Measurements from ENCODE around the gene C1orf52.
A peak's percentile ranks its signal among the peaks of the same experiment; 100 is the strongest.

Gene C1orf52

GRCh38 chr1:85259118-85259911 is at the start of gene C1orf52:
TSS of gene C1orf52 (minus strand) at chr1:85259662. CDS start at chr1:85259633, 29 bp downstream.
- peak; percentile 68 to 81 for DNase-seq

DNA sequence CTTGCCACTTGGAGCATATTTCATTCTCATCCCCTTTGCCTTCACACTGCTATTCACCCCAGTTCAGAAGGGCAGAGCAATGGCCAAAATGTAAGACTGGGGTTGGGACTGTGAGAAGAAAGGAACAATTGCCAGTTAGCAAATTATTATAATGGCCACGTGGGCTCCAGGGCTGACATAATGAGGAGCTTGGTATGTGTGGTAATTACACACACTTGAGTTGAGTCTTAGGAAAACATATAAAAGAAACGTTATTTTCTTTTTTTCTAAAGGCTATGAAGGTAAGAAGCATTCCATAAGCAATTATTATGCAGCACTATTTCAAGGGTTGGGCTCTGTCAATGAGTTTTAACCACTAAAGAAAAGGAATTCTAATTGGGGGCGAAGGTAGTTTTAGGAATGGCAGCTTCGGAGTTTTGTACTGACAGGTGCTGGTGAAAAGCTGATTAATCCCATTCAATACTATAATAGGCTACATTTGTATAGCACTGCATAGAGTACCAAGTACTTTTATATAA is 49.4 kb upstream of the C1orf52 start:
- no peak for DNase-seq

DNA sequence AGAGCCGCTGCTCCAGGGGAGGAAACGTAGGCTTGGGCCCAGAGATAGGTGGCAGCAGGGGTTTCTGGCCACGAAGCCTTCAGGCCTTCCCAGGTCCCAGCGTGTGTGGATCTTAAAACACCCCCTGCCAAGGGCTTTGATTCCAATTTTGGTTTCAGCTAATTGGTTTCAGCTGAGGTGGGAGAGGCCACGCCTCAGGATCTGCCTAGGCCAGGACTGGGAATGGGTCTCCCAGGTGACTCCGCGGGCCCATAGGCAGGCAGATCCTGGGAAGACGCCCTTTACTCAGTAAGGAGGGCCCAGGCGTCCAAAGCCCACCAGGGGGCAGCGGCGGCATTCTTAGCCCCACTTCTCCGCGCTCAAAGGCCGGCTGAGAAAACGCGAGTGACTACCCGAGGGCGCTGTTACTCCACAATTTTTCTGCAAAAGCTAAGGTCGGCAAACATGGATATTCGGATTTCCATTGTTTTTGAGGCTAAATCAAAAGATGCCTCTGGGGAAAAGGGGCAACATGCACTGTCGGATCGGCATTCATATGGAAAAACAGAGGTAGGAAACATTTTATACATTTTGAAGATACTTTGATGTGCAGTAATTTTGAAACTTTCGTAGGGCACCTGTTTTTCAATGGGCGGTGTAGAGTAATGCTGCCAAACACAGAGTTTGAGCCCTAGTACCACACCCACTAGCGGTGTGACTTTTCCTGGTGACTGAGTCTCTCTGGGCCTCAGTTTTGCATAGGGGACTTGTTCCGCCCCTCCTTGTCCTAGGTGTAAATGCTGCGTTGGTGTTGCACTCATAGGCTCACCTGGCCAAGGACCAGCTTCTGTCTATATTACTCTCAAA is 48.7 kb upstream of the C1orf52 start:
- DNase-seq = peak; percentile 18 to 60

GRCh38 chr1:85306236-85306635 is 46.8 kb upstream of the C1orf52 start:
- no peak for DNase-seq

GRCh38 chr1:85303440-85304162 is 44.1 kb upstream of the C1orf52 start:
- no peak for DNase-seq

- no peak for DNase-seq
These were observed 40.7 kb upstream of the C1orf52 start for GRCh38 chr1:85300140-85300539.

GRCh38 chr1:85297855-85298629 is 38.6 kb upstream of the C1orf52 start:
- peak; percentile 50 to 90 for DNase-seq

GRCh38 chr1:85297538-85297854 is 38.0 kb upstream of the C1orf52 start:
- no peak for DNase-seq

GRCh38 chr1:85296980-85297379 is 37.5 kb upstream of the C1orf52 start:
- no peak for DNase-seq

DNA sequence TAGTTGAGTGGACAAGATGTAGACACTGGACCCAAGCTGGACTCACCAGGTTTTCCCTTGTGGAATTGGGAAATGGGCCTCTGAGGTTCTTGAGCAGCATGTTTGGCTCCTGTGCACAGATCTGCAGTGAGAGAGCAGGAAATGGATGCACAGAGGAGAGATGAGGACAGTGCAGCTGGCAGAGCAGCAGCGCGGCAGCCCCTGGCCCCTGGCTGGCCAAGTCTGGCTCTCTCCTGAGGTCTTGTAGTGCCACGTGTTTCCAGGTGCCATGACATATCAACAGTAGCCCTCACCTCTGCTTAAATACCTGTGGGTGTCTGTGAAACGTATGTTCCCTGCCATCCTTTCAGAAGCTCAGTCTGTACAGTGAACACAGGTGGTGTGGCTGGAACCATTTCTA is 36.2 kb upstream of the C1orf52 start:
- DNase-seq = no peak

DNA sequence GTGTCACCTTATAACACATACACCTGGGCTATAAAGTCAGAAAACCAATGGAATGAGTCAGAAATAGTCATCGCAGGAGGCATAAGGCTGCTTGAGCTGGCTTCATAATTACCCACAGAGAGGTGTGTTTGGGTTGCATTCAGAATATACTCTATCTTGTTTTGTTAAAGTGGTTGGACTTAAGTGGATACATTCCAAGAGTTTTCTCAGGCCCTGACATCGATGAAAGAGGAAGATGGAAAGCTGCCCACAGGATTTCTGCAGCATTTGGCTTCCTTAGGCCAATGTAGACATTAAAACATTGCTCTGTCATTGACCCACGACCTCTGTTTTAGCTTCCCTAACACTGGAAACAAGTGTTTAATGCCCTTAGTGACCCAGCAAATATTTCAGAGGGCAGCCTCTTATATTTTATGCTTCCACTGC is 35.6 kb upstream of the C1orf52 start:
- no peak for DNase-seq

DNA sequence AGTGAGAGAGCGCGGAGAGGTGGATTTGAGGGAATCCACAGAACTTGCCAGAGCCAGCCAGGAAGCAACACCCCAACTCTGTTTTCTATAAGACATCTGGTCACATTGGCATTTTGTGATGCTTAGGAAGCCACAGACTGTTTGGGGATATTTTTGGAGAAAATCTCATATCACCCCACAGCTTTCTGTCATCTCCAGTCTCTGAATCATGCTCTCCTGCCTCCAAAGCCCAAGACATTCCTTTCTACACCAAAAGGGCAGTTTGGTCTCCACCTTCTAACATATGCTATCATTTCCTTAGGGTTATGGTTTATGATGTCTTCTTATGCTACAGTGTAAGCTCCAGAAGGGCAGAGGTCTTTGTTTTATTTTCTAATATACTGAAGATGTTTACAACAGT is 31.4 kb upstream of the C1orf52 start:
- no peak for DNase-seq

DNA sequence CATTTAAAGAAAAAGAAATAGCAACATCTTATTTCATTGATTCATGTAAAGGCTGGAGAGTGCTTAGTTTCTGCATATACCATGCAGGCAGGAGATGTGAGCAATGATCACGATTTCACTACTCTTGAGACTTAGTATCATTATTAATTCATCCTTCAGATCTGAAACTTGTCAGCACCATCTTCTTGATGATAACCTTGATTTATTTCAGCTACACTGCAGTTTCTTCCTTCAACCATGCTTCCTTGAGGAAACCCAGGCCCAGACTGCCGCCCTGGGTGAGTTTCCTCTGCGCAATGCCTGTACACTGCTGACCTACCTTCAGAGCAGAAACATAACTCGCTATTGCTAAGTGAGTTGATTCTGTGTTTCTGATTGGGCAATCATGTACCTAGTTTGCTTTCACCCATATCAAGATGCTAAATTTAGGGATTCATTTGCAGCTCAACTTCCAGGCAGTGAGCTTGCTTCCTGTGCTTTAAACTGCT is 30.4 kb upstream of the C1orf52 start:
- DNase-seq = no peak

DNA sequence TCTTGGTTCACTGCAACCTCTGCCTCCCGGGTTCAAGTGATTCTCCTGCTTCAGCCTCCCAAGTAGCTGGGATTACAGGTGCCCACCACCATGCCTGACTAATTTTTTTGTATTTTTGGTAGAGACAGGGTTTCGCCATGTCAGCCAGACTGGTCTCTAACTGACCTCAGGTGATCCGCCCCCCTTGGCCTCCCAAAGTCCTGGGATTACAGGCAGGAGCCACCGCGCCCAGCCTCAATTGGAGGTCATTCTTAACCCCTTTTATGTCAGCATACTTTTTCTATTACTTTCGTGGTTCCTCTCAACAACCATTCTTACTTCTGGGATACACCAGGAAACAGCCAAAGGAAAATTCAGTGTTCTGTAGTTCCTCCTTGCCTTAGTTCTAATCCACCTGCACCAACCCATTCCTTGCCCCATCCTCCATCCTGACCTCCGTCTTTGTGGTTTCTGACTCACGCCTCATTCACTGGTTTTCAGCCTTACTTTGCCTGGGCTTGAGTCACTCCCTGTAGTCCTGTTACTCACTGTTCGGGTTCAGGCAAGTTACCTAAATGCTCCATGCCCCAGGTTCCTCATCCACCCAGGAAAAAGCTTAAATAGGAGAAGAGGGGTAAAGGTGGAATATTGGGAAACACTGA is 29.9 kb upstream of the C1orf52 start:
- DNase-seq = peak; percentile 55 to 89

DNA sequence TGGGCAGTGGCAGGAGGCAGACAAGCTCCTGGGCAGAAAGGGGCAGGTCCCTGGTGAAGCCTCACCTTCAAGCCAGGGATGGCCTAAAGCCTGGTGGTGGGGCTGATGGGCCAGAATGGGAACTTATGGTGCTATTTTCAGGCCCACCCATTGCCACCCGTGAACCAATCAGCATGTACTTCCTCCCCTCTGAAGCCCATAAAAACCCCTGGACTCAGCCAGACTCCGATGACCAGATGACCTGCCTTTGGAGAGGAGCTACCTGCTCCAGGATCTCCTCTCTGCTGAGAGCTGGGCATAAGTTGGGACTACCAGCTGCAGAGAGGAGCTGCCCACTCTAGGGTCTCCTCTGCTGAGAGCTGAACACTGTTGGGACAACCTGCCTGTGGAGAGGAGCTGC is 24.7 kb upstream of the C1orf52 start:
- DNase-seq = no peak

- no peak for DNase-seq
These were observed 24.2 kb upstream of the C1orf52 start for GRCh38 chr1:85283475-85284199.

- DNase-seq = peak in 1 of 2 experiments; percentile 32
These were observed 23.0 kb upstream of the C1orf52 start for GRCh38 chr1:85282424-85282823.

- DNase-seq = no peak
These were observed 21.2 kb upstream of the C1orf52 start for GRCh38 chr1:85280636-85281035.

DNA sequence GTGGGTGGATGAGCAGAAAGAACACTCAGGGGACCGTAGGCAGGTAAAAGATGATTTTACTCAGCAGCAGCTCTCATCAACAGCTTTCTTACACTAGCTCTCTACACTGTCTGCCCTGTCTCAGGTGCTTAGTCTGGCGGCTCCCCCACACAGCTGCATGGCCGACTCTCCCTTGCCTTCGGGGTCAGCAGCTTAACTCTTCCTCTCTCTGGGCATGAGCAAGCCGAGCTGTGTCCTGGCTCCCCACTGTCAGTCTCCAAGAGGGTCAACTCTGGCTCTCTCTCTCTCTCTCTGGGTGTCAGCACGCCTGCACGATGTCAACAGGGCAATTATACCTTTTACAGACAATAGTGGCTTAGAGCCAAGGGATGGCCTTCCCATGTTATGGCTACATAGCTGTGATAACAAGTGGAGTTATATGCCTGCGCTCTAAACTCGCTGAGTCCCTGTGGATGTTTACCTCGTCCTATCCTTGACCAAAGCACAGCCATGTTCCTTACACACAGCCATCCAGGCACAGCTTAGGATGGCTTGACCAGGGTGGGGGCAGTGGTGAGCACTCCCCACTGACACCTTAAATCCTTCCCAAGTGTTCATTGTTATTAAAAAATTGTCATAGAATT is 20.1 kb upstream of the C1orf52 start:
- no peak for DNase-seq

DNA sequence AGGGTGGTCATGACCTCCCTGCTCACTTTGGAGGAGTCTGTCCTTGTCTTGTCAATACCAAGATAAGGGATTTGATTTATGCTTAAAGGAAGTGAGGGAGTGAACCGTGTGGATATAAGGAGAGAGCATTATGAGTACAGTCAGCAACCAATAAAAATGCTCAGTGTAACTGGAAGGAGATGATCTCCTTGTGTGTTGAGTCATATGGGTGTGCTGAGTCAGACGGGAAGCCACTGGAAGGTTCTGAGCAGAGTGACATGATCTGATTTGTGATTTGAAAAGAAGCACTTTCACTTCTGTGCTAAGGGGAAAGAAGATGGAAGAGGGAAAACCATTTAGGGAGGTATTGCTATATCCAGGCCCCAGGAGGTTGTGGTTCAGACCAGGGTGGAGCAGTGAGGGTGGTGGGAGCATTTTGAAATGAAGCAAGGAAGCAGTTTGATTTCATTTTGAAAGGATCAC is 19.4 kb upstream of the C1orf52 start:
- peak; percentile 76 to 94 for DNase-seq

All from SW 1271 (cell line).